AG08396 (cell line): Measurements from ENCODE around the gene RAB4A.
A peak's percentile ranks its signal among the peaks of the same experiment; 100 is the strongest.

Experiments used
- DNase-seq: peaks from one replicate; pipeline ENCODE4 v3.0.0; 2012; ENCODE audit warnings: low spot score, mixed read lengths

Gene RAB4A

DNA sequence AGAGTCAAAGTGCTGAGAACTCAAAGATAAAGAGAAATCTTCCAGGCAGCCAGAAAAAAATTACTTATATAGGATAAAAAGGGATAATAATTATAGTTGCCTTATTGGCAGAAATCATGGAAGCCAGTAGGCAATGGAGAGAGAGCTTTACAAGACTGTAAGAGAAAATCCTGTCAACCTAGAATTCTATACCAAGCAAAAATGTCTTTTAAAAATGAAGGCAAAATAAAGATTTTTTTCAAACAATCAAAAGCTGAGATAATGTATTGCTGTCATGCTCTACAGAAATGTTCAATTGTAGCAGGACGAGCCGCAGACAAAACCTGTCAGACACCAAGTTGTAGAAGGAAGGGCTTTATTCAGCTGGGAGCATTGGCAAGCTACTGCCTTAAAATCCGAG lies 26.8 kb upstream of the RAB4A start:
- no peak for DNase-seq

DNA sequence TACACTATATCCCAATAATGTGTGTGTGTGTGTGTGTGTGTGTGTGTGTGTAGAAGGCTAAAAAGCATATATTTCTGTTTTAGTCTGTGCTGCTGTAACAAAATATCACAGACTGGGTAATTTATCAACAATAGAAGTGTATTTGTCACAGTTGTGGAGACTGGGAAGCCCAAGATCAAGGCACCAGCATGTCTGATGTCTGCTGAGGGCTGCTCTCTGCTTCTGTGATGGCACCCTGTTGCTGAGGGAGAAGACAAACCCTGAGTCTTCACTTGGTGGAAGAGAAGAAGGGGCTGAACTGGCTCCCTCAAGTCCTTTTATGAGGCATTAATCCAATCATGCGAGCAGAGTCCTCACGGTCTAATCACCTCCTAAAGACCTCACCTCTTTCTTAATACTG lies 23.0 kb upstream of the RAB4A start:
- no peak for DNase-seq

DNA sequence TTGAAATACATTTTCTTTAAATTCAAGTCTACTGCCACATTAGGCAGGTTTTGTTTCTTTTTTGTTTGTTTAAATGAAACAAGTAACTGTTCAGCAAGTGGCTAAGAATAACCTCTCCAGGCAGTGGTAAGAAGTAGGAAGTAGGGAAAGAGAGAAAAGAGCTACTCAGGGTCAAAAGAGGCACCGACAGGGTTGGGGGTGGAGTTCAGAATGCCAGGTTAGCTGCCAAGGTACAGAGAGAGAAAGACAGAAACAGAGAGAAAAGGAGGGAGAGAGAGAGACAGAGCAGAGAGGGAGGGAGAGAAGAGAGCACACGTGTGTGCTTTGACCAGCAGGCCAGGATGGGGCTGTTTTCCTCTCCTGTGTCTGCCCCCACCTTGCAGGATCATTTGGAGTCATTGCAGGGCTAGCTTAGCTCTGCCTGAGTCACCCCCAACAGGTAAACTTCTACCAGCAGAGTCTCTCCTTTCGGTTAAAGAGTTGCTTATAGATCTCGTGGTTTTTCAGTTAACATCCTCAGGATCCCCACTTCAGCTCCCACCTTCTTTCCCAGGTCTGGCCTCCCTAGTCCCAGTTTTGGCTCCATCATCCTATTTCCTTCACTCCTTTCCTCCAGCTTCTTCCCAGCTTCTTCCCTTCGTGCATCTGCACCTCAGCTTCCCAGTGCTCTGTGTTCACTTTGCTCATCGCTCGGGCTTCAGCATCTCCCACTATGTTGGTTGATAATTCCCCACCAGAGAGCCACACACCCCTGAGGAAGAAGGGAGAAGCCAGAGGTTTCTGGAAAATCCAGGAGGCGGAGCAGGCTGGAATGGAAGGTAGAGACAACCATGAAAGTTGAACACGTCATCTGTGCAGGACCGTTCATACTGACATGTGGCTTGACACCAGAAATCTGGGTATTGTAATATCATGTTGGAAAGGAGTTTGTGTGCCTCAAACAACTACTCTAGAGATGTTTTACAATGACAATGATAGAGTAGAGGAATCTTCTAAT lies 21.8 kb upstream of the RAB4A start:
- no peak for DNase-seq

GRCh38 chr1:229249854-229250644 lies 20.9 kb upstream of the RAB4A start:
- no peak for DNase-seq

- DNase-seq, result no peak
These were observed 19.7 kb upstream of the RAB4A start for GRCh38 chr1:229251185-229251584.

- no peak for DNase-seq
These were observed 18.5 kb upstream of the RAB4A start for GRCh38 chr1:229252228-229252984.

DNA sequence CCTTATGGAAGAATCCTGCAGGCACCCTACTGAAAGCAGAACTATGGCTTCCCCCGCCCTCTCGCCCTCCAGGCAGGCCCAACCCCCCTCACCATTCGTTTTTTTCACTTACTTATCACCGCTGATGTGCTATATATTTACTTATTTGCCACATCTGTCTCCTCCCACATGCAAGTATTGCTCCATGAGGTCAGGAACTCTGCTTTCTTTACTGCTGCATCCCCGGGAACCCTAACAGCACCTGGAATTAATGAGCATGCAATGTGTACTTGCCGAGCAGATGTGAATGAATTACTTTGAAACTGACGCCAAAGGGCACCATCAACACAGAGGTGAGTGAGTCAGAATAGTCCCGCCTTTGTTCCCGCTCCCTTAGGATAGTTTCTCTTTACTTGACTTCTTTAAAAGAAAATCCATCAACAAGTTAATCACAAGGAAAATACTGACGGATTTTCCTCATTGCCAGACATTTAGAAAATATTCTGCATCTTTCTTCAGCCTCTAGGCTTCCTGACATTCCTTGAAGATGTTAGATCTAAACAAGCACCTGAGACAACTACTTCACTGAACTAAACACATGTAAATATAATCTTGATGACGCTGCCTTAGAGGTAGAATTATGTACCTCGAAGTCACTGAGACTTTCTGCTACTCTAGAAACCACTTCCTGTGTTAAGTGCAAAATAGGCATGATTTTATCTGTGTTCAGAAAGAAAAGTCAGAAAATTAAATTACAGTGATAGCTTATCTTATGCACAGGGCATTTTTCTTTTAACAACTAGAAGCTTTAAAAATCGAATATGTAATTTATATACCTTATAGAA lies 17.5 kb upstream of the RAB4A start:
- DNase-seq, result no peak

DNA sequence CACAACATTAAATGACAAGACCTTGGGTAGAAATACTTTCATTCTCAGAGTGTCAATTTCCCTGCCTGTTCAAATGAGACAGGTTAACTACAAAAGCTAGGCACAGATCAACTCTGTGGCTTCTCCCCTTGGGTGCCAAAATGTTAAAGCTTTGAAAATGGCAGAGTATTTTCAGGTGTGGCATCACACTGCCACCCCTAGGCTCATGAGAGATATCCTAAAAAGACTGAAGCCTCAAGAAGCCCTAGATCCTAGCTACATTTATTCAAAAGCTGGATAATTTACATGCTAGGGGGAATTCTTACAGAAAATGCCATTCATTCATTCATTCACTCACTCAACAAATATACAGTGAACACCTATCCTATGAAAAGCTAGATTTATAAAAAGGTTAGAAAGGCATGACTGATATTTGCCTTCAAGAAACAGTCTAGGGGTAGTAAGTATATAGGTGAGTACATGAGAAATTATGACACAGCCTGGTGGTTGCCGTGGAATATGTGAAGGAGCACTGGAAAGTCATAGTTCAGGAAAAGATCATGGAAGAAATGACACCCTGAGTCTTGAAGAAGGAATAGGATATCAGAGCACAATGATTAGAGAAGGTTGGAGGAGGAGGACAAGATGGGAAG lies 15.9 kb upstream of the RAB4A start:
- DNase-seq, result no peak

DNA sequence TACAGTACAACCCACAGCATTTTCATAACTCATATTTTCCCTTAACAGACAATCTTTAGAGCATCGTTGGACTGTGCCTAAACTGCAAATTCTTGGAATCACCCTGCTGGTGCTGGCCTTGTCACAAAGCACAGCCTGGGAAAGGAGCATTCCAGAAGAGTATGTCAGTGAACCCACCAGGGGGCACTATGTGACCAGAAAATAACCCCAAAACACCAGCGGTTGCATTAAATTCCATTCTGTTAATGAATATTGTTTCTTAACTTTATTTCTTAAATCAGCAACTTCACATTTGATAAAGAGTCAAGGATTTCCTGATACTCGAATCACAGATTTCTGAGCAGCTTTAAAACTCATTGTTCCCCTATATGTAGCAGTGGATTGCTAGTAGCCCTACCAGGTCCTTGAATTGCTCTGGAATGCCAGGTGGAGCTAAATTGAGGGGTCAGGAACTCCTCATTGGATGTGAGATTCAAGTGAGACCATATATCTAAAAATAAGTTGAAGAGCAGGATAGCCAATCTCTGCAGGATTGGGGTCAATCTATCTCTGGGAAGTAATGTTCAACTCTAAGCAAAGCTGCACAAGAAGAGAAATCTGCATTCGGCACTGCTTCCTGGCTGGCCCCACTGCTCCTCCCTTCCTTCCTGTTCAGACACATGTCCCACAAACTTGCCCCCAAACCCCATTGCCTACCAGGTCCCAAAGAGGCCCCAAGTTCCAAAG lies 12.7 kb upstream of the RAB4A start:
- peak; percentile 70 for DNase-seq

GRCh38 chr1:229258757-229259060 lies 12.2 kb upstream of the RAB4A start:
- no peak for DNase-seq

- no peak for DNase-seq
These were observed 10.6 kb upstream of the RAB4A start for GRCh38 chr1:229260297-229260696.

DNA sequence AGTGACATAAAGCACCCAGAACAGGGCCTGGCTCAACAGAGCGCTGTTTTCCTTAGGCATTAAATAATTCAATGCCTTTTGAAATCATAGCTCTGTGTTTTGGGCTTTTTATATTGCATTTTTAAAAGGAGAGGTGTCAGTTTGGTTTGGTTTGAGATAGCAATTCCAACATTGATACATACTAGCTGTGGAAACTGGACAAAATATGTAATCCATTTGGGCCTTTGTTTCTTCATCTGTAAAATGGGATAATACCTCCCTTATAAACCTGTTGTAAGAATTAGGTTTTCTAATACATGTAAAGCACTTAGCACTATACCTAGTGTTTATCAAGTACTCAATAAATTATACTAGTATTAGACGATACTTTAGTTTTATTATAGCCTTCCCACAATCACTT lies 8.7 kb upstream of the RAB4A start:
- DNase-seq, result no peak

- DNase-seq, result no peak
These were observed 7.7 kb upstream of the RAB4A start for GRCh38 chr1:229263254-229263653.

GRCh38 chr1:229264068-229264467 lies 6.8 kb upstream of the RAB4A start:
- no peak for DNase-seq

DNA sequence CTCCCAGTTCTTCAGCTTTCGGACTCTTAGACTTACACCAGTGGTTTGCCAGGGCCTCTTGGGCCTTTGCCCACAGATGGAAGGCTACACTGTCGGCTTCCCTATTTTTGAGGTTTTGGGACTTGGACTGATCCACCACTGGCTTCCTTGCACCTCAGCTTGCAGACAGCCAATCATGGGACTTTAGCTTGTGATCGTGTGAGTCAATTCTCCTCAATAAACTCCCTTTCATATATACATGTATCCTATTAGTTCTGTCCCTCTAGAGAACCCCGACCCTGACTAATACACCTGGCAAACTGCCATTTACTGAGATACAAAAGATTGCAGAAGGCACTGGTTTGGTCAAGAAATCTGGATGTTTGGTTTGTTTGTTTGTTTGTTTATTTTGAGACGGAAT lies 6.4 kb upstream of the RAB4A start:
- no peak for DNase-seq

- no peak for DNase-seq
These were observed 4.6 kb upstream of the RAB4A start for GRCh38 chr1:229266274-229266673.

DNA sequence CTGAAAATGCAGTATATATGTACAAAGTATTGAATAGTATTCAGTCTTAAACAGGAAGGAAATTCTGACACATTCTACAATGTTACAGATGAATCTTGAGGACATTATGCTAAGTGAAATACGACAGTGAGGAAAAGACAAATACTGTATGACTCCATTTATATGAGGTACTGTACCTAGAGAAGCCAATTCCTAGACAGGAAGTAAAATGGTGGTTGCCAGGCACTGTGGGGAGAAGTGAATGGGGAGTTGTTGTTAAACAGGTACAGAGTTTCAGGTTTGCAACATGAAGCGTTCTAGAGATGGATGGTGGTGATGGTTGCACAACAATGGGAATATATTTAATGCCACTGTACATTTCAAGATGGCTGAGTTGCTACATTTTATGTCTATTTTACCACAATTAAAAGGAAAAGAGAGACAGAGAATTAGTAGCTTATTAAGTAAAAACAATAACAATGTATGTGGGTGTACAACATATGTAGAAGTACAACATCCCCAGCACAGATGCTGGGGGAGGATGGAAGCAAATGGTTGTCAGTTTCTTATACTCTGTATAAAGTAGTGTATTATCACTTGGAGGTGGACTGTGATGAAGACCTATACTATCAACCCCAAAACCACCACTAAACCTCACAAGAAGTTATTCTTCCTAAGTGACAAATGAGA lies 3.9 kb upstream of the RAB4A start:
- DNase-seq, result no peak

DNA sequence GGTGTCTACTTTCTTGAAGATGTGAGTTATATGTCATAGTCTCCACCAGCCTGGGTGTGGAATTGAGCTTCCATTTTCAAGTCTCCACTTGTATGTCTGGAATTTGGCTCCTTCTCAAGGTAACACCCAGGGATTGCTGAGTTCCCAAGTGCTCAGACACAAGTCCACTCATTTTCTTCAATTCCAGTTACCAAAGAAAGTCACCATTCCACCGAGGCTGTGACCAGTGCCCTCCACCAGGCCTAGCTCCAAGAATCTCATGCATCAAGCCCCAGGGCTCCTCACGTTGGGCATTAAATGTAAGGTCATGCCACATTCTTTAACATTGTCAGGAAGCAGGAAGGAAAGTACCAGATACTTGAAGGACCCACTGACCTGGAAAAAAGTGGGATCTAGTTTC lies 2.4 kb upstream of the RAB4A start:
- DNase-seq, result no peak

DNA sequence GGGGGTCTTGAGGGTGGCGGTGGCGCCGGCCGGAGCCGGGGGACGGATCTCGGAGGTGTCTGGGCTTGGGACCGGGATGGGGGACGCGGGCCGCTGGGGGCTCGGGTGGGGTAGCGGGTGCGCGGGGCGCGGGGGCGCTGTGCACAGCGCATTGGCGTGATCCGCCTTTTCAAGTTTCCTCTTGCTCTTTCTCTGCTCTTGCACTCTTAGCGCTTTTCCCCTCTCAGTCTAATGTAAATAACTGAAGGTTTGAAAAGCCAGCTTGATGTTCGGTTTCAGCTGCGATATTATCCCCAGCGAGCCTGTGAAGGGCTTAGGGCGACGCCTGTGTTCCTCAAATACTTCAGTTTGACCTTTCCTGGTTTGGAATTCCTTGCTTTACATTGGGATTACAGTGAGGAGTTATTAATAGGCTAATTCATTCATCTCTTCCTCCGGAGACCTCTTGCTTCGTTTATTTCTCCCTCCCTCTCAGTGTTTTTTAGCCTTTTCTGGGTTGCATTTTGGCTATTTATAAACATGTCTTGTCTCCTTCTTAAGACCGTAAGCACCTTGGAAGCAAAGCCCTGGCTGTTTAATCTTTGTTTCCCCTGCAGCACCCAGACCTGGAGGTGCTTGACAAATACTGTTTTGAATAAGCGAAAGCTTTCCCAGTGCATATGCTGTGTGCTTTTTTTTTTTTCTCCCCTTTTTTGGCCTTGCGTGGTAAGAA lies 693 bp downstream of the RAB4A start:
- peak; percentile 42 for DNase-seq
